C4-2B (cell line): ENCODE results near the gene C2CD2.

Source experiments
- CTCF ChIP-seq: fragments of 450-650 bp; conservative IDR thresholded peaks from 2 replicates; pipeline ENCODE4 v1.5.1; 2017; ENCODE audit warnings: mild to moderate bottlenecking
- ZFX ChIP-seq: fragments of 450-650 bp; IDR thresholded peaks from 2 replicates; pipeline ENCODE4 v1.6.1; 2017

GRCh38 chr21:41852929-41853320, 100.9 kb downstream of the C2CD2 start:
- TF ChIP-seq CTCF (no peak), ZFX (no peak)
